GM21717 (cell line): ENCODE results near the gene TBX10.
"Not testable (repeated sequence)": the region's sequence is repeated elsewhere in the genome, so short reads cannot be mapped to it uniquely, and the experiment has no call there.

Experiments used
- ATAC-seq: cut with Tn5 transposase; IDR thresholded peaks from one replicate; pipeline ENCODE4 v1.9.1; 2021; ENCODE audit warnings: mild to moderate bottlenecking, moderate library complexity; ENCODE audit not compliant: unreplicated experiment

TBX10 gene

DNA sequence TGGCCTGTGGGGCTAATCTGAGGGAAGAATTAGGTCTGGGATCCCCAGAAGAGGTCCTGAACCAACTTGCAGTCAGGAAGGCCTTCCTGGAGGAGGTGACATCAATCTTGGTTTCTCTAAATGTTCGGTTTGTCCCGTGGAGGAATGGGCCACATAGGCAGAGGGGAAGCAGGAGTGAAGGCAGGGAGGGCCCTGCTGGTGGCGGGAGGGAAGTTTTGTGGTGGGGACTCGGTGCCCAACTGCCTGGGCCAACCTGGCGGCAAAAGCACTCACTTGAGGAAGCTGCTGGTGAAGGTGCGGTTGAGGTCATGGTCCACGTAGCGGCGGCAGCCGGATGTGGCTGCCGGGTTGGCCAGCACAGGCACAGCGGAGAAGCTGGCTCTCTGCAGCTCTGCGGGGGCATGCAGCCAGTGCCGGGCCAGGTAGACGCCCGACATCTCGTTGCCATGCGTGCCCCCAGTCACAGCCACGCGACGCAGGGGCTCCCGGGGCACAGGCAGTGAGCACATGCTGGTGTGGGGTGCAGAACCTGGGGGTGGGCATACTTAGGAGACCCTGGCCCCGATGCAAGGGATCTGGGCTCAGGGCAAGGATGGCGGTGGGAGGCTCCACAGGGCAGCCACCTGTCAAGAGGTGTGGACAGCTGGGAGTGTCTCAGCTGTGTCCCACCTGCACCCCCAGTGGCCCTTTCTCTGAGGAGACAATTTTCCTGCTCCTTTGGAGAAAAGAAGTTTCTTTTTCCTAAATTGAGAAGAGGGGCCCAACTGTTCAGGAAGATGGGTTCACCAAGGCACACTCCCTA is 7.2 kb upstream of the TBX10 start:
- ATAC-seq = no peak

GRCh38 chr11:67645521-67646461 is 6.2 kb upstream of the TBX10 start:
- no peak for ATAC-seq

DNA sequence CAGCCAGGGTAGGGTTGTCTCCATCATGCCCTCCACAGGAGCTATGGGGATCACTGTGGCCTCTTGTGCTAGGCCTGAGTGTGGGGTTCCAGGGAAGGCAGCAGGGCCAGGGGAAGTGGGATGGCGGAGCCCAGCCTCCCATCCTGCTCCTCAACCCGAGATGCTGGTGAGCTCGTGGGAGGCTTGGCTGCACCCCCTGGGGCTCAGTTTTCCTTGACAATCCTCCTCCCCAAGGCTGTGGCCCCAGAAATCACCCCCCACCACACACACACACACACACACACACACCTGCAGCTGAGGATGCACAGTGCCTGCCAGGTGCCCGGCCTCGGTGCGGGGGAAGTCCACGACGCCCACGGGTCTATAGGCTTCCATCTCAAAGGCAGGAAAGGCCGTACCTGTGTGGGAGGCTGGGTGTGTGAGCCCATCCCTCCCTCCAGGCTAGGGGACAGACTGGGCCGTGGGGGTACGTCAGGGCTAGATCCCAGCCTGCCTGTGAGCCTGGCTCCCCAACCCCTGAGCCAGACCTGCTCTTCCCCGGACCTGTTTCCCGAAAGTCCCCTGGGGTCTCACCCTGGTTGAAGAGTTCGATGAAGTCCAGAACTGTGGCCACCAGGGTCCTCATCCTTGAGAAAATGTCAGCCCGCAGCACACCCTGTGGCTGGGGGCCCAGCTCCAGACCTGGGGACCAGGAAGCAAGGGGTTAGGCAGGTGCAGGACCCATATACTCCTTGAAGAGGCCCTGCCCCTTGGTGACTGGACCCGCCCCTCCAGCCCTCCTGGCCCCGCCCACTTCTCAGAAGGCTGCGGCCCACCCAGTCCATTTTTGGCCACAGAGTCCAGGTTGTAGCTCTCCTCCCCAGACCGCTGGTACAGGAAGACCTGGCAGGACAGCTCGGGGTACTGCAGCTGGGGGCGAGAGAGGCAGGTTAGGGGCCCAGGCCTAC is 5.2 kb upstream of the TBX10 start:
- no peak for ATAC-seq

DNA sequence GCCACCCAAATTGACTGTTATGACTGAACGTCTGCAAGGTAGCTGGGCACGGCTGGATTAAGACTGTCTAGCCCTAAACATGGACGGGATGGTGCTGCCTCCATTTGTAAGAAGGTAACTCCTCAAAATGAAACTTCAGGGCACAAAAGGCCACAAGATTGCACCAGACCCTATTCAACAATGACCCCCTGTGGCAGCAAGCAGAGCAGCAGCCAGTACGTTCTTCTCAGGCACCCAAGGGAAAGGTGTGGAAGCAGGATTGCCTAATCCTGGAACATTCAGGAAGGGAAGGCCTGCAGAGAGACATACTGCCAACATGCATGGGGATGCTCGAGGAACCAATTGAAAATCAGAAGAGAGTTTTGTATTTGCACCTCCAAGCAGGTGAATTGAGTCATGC is 4.5 kb upstream of the TBX10 start:
- no peak for ATAC-seq

DNA sequence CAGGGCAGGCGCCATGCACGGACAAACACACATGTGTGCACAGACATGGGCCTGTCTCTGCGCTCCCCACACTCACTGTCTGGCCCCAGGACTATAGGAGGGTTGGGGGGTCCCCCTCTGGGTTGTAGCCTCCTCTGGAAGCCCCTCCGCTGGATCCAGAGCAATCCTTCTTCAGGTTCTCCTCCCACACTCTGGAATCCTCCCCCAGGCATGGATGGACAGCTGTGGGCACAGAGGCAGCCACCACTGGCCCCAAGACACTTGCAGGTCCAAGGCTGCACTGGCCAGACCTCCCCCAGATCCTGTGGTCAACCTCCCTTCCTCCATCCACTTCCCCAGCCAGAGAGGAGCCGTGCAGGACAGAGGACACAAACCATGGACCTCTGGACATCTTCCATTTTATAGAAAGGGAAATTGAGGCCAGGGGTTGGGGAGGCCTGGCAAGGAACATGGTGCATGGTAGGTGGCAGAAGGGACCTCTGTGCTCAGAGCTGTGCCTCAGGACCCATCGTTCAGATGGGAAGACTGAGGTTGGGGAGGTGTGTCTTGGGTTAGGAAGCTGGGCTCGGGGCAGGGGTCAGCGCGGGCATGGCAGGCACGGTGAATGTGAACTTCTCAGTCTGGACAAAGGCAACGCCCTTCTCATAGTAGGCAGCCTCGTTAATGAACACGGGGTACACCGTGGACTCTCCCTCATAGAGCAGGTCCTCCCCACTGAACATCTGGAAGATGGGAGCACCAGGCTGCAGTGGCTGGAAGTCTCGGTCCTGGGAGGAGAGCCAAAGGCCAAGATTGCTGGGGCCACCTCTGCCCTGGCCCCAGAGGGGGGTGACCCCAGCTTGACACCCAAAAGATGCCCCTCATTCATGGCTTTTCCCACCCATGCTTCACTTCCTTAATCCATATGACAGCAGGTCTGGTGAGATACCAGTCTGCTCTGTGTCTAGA is 2.9 kb upstream of the TBX10 start:
- no peak for ATAC-seq

- ATAC-seq = no peak
These were observed 2.0 kb upstream of the TBX10 start for GRCh38 chr11:67641338-67642172.

DNA sequence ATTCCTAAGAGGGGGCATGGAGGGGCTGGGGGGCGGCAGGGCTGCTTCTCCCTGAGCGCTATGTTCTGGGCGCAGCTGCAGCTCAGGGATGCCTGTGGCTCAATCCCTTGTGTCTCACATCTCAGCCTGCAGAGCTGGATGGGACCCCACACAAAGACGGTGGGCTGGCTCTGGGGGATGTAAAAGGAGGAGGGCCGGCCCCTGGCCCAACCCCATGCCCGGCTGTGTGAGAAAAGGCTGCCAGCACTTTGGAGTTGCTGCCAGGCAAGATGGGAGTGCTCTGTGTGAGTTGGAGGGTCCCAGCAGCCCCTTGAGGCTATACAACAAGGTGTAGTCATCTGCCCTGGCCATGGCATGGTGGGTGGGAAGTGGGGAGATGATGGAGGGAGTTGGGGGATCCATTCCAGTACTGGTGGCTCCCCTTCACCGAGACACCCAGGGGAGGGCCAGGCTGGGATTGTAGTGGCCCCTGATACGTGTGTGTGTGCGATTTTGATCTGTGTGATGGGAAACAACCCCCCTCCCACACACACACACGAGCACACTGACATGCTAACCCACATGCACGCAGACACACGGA is 1.3 kb upstream of the TBX10 start:
- ATAC-seq = no peak

DNA sequence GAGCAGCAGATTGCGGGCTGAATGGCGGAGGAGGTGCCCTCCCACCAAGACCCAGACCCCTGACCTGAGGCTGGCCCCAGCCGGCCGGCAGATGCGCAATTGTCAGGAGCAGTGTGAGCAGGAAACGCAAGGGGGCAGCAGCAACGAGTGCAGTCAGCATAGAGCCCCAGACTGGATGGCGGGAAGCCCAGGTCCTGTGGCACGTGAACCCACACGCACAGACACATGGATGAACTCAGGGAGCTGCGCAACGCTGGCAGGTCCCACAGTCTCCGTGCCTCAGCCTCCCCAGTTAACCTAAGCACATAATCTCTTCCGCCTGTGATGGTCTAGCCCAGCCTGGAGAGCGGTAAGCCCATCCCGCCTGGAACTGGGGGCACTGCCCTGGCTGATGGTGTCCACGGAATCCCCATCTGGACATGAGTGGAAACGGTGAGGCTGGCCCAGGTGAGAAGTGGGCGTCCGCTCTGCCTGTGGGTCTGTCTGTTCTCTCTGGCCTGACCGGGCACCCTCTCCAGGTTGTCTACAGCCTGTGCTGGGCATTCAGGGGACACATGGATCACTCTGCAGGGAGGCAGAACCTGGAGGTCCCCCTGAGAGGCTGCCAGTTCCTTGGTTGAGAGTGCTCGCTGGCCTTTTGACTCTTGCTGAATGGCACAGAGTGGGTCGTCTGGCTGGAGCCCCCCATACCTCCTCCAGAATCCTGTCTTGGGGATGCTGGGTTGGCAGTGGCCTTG is 626 bp upstream of the TBX10 start:
- no peak for ATAC-seq

DNA sequence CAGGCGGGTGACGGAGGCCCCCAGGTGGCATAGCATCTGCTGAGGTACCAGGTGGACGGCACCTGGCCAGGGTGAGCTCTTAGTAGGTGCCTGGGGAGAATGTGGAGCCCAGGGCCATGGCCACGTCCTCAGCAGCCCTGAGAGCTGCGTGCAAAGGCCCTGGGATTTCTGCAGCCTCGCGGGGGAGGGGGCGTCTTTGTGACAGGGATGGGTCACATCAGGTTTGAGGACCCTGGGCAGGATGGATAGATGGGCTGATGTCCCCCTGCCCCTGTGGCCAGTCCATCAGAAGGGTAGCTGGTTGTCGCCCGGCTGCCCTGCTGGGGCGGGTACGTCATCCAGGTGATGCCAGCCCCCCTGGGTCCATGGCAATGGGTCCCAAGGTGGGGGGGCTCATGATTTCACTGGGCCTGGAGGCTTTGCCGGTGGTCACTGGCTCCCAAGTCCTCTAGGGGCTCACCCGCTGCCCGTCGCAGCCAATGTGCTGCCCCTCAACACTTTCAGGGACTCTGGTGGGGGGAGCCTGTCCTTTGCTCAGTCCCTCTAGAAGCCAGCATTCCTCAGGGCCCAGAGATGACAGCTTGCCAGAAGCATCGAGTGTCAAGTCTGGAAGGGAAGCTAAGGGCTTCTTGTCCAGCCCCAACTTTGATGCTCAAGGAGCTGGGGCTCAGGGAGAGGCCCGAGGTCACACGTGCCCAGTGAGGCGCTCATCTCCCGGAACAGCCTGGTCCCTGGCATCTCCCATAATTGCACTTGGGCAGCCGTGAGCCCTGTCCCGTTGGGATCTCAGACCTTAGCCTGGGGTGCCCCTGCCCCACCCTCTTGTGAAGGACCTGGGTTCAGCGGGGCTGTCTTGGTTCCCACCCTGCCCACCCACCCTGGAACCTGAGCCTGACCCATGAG is 777 bp downstream of the TBX10 start:
- ATAC-seq = no peak

GRCh38 chr11:67637441-67637840 is 2.1 kb downstream of the TBX10 start:
- not testable (repeated sequence) for ATAC-seq

DNA sequence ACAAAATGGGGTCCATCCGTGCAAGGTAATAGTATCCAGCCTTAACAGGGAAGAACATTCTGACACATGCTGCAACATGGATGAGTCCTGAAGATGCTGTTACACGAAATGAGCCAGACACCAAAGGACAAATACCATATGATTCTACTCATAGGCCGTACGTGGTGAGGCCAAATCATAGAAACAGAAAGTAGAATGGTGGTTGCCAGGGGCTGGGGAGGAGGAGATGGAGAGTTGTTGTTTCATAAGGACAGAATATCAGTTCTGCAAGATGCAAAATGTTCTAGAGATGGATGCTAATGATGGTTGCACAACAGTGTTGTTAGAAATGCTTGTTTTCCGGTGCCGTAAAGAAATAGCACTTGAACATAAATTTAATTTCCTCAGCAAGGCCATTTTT is 2.6 kb downstream of the TBX10 start:
- no peak for ATAC-seq

DNA sequence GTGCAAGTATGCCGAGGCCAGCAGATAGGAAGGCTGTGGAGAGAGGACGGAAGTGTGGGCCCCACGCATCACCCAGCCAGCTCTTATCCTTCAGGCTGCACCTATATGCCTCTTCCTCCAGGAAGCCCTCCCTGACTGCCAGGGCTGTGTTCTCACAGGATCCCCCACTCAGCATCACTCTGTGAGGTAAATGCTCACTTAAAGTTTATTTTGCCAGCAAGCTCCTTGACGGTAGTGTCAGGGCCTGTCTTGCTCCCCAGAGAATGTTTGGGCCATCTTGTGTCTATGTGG is 4.4 kb downstream of the TBX10 start:
- no peak for ATAC-seq

DNA sequence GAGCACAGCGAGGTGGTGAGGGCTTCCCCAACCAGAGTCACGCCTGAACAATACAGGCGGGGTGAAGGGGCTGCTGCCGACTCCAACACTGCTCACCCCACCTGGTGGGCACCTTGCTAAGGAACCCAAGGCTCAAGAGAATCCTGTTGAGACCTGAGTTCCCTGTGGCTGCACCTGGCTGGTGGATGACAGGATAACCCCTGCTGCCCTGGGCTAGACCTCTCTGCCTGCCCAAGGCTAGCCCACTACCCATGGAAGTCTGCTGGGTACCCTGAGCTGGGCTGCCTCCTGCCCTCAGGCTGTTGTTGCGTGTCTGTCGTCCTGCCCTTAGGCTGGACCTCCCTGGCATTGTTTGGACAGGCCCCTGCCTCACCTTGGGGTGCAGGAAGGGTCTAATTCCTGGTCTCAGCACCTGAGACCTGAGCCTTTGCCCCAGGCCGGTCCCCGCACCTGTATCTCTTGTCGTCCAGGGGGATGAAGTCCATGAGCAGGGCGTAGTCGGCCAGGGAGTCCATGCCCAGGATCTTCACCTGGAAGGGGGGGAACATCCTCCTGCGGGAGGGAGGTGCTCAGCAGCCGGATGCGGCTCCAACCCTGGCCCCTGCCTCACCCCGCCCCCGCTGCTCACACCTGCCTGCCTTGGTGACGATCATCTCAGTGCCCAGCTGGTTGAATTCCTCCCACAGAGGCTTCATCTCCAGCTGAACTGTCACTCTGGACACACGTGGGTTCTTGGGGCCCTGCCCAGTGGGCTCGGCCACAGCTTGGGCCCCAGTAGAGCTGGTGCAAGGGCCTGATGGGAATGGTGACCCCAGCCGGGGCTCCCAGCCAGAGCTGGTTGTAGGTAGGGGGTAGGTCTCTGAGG is 5.0 kb downstream of the TBX10 start:
- no peak for ATAC-seq

DNA sequence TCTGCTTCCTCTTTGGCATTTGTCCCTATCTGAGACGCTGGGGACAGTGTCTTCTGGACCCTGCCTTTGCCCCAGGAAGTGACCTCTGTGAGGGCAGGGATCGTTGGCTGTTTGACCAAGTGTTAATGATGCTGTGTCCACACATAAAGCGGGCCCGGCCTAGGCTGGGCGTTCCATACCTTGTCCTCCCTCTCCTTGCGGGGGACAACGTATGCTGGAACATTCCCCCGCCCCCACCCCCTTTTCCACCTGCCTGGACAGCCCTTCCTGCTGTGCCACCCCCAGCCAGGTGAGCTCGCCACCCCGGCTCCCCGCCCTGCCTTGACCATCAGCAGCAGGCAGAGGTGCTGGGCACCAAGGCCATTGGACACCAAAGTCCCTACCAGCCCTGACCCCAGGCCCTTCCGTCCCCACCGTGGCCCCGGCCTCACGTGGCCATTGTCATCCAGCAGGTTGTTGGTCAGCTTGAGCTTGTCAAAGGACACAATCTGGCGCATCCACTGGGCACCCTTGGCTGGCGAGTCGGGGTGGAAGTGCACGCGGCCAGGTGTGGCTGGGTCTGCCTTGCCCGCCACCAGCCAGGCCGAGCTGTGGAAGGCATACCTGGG is 5.7 kb downstream of the TBX10 start:
- ATAC-seq = no peak

DNA sequence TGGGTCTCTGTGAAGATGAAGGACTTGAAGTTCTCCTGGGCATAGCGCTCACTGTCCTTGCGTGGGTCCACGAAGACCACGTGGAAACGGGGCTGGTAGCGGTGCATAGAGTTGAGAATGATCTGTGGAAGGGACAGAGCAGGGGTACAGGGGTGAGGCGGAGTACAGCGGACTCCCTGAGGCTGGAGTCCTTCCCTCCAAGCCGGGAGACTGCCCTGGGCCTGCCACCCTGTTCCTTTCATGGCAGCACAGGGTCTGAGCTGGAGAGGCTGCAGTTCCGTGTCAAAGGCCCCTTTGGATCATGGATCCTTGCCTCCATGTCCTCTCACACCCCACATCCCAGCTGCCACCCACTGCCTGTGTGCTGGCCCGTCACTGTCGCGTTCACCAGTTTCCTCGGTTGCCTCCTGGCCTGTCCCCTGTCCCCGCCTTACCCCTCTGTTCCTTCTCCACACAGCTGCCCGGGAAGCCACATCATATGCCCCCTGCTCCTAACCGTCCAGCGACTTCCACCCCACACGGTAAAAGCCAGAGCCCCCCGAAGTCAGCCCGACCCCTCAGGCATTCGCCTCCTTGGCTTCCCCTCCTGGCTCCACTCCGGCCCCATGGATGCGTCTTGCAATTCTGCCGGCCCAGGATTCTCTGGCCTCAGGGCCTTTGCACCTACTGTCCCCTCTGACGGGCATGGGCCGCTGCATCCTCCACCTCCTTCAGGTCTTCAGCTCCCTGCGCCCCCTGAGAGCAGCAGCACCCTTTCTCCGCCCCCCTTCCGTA is 6.4 kb downstream of the TBX10 start:
- no peak for ATAC-seq
